Glutamatergic neuron (in vitro differentiated cells): ENCODE data around the gene TXNRD1. TPM values are rescaled to one million over a fixed set of nuclear protein-coding genes. Genes with fewer than 3 reads are reported as not detected.

Experiments
- DNase-seq: peaks from one replicate; pipeline ENCODE4 v3.0.0; 2022
- H3K27ac Mint-ChIP-seq: one replicate; pipeline ENCODE4 v1.8.0; 2020; ENCODE audit warnings: mild to moderate bottlenecking, mixed read lengths, inconsistent platforms; ENCODE audit not compliant: unreplicated experiment
- H3K27me3 Mint-ChIP-seq: one replicate; pipeline ENCODE4 v1.8.0; 2020; ENCODE audit warnings: mild to moderate bottlenecking, moderate library complexity, mixed read lengths, inconsistent platforms; ENCODE audit not compliant: unreplicated experiment
- H3K36me3 Mint-ChIP-seq: one replicate; pipeline ENCODE4 v1.8.0; 2020; ENCODE audit warnings: mild to moderate bottlenecking, mixed read lengths, inconsistent platforms; ENCODE audit not compliant: unreplicated experiment
- H3K4me1 Mint-ChIP-seq: one replicate; pipeline ENCODE4 v1.8.0; 2020; ENCODE audit warnings: mild to moderate bottlenecking, low read depth, mixed read lengths, inconsistent platforms; ENCODE audit not compliant: unreplicated experiment
- H3K4me3 Mint-ChIP-seq: one replicate; pipeline ENCODE4 v1.8.0; 2020; ENCODE audit warnings: mild to moderate bottlenecking, mixed read lengths, inconsistent platforms; ENCODE audit not compliant: unreplicated experiment
- H3K9me3 Mint-ChIP-seq: one replicate; pipeline ENCODE4 v1.8.0; 2020; ENCODE audit warnings: mild to moderate bottlenecking, moderate library complexity, mixed read lengths, inconsistent platforms; ENCODE audit not compliant: unreplicated experiment
- total RNA-seq: library from RNA; stranded (reverse); fragmentation: NEBNext Ultra II Directional; extraction: Animal tissue kit (Norgen Biotek cat#: 25700); gene quantifications from one replicate; pipeline ENCODE4 v1.2.1, GENCODE V29; 2021; ENCODE audit not compliant: unreplicated experiment
- TF ChIP-seq, protein P1 (sequence below): fragments of 200-600 bp; sonication (generic); IDR thresholded peaks from one replicate; pipeline ENCODE4 v1.5.0; 2021; ENCODE audit not compliant: partially characterized antibody, unreplicated experiment

Gene TXNRD1
- total RNA-seq, 1 donor from 2014 or later = 81.1 TPM

DNA sequence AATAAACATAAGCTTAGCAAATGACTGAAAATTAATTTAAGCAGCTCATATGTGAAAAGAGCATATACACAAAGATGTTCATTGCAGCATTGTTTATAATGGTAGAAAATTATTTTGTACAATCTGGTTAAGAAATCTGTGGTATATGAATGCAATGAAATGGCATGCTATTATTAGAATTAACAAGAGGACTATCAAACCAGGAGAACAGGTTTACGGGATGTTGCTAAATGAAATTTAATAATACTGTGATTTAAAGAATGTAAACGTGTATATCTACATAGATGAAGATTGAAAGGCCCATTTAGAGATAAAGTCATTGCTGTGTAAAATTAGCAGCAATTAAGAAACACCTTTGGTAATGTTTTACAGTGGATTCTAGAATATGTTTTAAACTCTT, 158.5 kb downstream of the TXNRD1 start:
- no peak overlapping the region for H3K4me3 Mint-ChIP-seq
- TF ChIP-seq, protein P1, sequence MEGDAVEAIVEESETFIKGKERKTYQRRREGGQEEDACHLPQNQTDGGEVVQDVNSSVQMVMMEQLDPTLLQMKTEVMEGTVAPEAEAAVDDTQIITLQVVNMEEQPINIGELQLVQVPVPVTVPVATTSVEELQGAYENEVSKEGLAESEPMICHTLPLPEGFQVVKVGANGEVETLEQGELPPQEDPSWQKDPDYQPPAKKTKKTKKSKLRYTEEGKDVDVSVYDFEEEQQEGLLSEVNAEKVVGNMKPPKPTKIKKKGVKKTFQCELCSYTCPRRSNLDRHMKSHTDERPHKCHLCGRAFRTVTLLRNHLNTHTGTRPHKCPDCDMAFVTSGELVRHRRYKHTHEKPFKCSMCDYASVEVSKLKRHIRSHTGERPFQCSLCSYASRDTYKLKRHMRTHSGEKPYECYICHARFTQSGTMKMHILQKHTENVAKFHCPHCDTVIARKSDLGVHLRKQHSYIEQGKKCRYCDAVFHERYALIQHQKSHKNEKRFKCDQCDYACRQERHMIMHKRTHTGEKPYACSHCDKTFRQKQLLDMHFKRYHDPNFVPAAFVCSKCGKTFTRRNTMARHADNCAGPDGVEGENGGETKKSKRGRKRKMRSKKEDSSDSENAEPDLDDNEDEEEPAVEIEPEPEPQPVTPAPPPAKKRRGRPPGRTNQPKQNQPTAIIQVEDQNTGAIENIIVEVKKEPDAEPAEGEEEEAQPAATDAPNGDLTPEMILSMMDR = no peak
- no peaks in the 10 kb centered on the region for H3K4me1 Mint-ChIP-seq
- H3K27ac Mint-ChIP-seq = no peak overlapping the region
- H3K9me3 Mint-ChIP-seq = peaks cover 2% of the 10 kb centered on the region
- peaks cover 4% of the 10 kb centered on the region for H3K27me3 Mint-ChIP-seq
- DNase-seq = no peak
- H3K36me3 Mint-ChIP-seq = peaks cover 2% of the 10 kb centered on the region

DNA sequence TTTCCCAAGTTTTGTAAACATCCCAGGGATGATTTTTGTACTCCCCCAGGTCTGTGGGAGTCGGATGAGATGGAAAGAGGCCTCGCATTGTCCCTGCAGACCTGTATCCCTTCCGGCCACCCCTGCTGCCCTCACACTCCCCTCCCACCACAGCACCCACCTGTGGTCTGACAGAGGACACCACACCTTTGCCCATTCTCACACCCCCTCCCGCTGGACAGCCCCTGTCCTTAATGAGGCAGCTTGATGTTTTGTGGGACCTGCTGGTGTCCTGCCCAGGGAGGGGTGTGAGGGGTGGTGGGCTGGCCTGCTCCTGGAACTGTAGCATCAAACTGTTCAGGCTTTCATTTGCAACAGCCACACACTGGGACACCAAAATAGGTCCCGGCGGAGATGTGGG, 159.2 kb downstream of the TXNRD1 start:
- DNase-seq = no peak
- H3K4me1 Mint-ChIP-seq = no peaks in the 10 kb centered on the region
- TF ChIP-seq, protein P1 = no peak
- peaks cover 2% of the 10 kb centered on the region for H3K9me3 Mint-ChIP-seq
- H3K4me3 Mint-ChIP-seq = no peak overlapping the region
- peaks cover 2% of the 10 kb centered on the region for H3K27me3 Mint-ChIP-seq
- no peaks in the 10 kb centered on the region for H3K36me3 Mint-ChIP-seq
- no peak overlapping the region for H3K27ac Mint-ChIP-seq

GRCh38 chr12:104375775-104376174, 160.2 kb downstream of the TXNRD1 start:
- peaks cover 2% of the 10 kb centered on the region for H3K9me3 Mint-ChIP-seq
- no peaks in the 10 kb centered on the region for H3K4me1 Mint-ChIP-seq
- no peaks in the 10 kb centered on the region for H3K36me3 Mint-ChIP-seq
- no peak overlapping the region for H3K4me3 Mint-ChIP-seq
- H3K27ac Mint-ChIP-seq = no peak overlapping the region
- TF ChIP-seq, protein P1 = no peak
- peaks cover 2% of the 10 kb centered on the region for H3K27me3 Mint-ChIP-seq
- DNase-seq = no peak

GRCh38 chr12:104376650-104377513, 161.3 kb downstream of the TXNRD1 start:
- TF ChIP-seq, protein P1 = no peak
- H3K36me3 Mint-ChIP-seq = no peaks in the 10 kb centered on the region
- no peaks in the 10 kb centered on the region for H3K4me1 Mint-ChIP-seq
- peaks cover 2% of the 10 kb centered on the region for H3K27me3 Mint-ChIP-seq
- H3K4me3 Mint-ChIP-seq = no peak overlapping the region
- no peak for DNase-seq
- H3K9me3 Mint-ChIP-seq = peaks cover 2% of the 10 kb centered on the region
- H3K27ac Mint-ChIP-seq = no peak overlapping the region

DNA sequence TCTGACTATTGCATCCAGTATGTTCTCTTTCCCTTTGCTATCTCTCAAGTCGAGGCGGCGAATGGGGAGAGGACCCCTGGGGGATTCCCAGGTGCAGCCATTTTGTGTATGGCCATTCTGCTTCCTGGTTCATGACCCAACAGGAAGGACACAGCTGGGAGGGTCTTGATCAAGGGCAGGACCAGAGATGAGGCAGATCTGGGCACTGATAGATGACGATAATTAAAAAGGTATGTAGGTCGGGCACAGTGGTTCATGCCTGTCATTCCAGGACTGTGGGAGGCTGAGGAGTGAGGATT, 161.9 kb downstream of the TXNRD1 start:
- no peak for DNase-seq
- Mint-ChIP-seq H3K9me3 (peaks cover 2% of the 10 kb centered on the region), H3K4me3 (no peak overlapping the region), H3K4me1 (no peaks in the 10 kb centered on the region), H3K27me3 (peaks cover 2% of the 10 kb centered on the region), H3K27ac (no peak overlapping the region), H3K36me3 (no peaks in the 10 kb centered on the region)
- TF ChIP-seq, protein P1 = no peak
